ENCODE measurements around the gene CLASP2.
"Not testable (repeated sequence)": the region's sequence is repeated elsewhere in the genome, so short reads cannot be mapped to it uniquely, and the experiment has no call there.

DNA sequence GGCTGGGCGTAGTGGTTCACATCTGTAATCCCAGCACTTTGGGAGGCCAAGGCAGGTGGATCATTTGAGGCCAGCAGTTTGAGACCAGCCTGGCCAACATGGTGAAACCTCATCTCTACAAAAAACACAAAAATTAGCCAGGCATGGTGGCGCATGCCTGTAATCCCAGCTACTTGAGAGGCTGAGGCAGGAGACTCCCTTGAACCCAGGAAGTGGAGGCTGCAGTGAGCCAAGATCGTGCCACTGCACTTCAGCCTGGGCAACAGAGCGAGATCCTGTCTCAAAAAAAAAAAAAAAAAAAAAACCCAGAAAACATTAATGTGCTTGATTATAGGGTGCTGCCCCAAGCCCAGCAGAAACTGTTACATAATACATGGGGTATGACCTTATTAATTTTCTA is 67.0 kb downstream of the CLASP2 start:
- TF ChIP-seq, protein P1, sequence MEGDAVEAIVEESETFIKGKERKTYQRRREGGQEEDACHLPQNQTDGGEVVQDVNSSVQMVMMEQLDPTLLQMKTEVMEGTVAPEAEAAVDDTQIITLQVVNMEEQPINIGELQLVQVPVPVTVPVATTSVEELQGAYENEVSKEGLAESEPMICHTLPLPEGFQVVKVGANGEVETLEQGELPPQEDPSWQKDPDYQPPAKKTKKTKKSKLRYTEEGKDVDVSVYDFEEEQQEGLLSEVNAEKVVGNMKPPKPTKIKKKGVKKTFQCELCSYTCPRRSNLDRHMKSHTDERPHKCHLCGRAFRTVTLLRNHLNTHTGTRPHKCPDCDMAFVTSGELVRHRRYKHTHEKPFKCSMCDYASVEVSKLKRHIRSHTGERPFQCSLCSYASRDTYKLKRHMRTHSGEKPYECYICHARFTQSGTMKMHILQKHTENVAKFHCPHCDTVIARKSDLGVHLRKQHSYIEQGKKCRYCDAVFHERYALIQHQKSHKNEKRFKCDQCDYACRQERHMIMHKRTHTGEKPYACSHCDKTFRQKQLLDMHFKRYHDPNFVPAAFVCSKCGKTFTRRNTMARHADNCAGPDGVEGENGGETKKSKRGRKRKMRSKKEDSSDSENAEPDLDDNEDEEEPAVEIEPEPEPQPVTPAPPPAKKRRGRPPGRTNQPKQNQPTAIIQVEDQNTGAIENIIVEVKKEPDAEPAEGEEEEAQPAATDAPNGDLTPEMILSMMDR (IDR thresholded peaks at IDR 0.05): not testable (repeated sequence)
- TF ChIP-seq EZH2phosphoT487 (IDR thresholded peaks at IDR 0.05): not testable (repeated sequence)

Data from neural progenitor cell (in vitro differentiated cells).